ENCODE data around the gene NMBR.
"Not testable (repeated sequence)": the region's sequence is repeated elsewhere in the genome, so short reads cannot be mapped to it uniquely, and the experiment has no call there.

NMBR gene

DNA sequence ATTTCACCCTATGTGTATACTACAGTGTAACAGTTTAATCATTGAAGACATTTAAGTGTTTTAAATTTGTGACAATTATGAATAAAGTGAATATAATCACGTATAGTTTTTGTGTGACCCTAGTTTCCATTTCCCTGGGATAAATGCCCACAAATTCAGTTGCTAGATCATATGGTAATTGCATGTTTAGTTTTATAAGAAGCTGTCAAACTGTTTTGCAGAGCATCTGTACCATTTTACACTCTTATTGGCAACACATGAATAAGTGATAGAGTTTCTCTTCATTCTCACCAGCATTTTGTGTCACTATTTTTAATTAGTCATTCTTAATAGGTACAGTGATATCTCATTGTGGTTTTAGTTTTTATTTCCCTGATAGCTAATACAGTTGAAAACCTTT lies 7.4 kb upstream of the NMBR start:
- DNase-seq (ENCODE audit: low spot score), result no peak

DNA sequence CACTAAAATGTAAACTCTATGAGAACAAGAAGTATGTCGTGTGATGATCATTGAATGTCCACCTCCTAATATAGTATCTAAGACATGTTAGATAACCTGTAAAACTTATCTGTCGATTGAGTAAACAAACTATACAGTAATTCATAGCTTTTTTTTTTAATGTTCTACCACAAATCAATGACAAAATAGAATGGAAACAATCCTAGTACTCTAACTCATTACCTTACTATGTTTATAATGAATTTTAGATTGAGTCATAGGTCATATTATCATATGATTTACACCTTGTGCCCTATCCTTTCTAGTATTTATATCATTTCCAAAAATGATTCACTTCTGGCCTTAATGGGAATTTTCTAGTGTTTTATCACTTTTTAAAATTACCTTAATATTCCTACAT lies 6.3 kb upstream of the NMBR start:
- DNase-seq (ENCODE audit: low spot score), result no peak

DNA sequence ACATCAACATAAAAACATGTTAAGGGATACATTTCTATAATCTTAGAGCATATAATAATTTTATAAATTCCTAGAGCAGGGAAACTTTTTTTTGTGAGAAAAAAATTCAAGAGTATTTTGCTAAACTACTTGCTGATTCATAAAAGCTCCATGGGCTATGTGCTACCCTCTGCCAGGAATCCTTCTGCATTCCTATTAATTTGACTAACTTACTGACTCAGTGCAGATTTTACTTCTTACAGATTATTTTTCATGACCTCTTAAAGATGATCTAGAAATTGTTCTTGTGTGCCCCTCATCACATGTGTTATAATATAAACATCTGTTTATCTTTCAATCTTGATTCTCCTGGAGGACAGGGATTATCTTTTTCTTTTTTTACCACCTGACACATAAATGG lies 5.8 kb upstream of the NMBR start:
- peak; percentile 42 for DNase-seq (ENCODE audit: low spot score)

GRCh38 chr6:142141531-142141930 lies 5.4 kb downstream of the NMBR start:
- DNase-seq (ENCODE audit: low spot score), result not testable (repeated sequence)

DNA sequence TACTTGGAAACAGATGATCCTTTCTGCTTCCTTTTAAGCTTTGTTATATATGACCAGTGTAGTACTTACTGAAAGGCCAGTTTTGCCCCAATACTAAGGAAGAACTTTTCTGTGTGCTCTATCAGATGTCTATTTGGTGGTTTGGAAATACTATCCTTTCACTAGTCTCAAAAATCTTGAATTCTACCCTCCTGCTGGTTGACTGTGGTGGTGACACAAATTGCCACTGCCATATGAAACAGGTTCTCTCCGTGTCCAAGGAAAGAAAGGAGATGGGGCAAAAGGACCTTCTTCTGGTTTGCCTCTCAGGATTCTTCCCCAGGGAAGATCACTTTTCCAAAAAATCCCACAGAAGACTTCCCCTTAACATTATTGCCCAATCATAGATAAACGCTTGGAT lies 8.0 kb downstream of the NMBR start:
- DNase-seq (ENCODE audit: low spot score), result no peak

DNA sequence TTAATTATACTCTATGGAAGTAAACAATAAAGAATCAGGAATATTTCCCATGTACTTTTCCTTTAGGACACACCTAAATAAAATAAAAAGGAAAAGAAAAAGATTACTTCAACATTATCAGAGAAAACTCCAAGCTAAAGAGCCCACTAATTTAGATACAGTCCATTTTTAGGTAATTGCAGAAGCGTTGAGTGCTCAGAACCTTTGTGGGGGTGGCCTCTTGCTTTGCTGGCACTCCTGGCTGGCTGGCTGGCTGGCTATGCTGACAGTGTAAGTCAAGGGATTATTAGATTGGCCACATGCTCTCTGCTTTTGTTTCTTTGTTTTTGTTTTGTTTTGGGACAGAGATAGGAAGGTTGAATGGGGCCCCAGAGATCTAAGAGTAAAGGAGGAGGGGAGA lies 14.3 kb downstream of the NMBR start, which contains the start of gene GJE1:
Gene GJE1, plus strand, starts transcription at position 301 of the 400 bp plus-strand sequence. CDS start 234 bp downstream, outside the sequence.
- no peak for DNase-seq (ENCODE audit: low spot score)

DNA sequence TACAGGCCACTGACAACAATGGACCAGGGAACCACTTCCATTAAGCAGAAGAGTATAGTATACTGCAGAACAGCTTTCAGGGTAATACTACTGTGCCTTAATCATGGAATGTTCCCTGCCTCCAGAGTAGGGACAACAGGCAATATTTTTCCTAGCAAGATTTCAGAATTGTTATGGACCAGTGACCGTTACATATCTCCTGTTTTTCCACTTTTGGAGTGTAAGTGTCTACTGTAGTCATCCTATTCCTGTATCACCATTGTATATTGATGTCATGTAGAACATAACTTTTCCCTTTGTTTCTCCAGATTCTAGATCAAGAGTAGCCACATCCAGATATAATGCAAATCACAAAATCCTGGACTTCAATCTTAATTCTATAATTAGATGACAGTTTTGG lies 16.1 kb downstream of the NMBR start:
- no peak for DNase-seq (ENCODE audit: low spot score)

DNA sequence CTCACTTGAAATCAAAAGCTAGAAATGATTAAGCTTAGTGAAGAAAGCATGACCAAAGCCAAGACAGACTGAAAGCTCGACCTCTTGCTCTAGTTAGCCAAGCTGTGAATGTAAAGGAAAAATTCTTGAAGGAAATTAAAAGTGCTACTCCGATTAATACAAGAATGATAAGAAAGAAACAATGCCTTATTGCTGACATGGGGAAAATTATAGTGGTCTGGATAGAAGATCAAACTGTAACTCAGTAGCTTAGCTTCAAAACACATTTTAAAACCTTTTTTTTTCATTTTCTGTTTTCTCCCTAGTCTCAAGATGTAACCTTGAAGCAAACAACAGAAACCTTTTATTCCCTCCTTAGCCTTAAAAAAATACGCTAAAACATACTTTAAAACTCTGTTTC lies 25.6 kb downstream of the NMBR start:
- DNase-seq (ENCODE audit: low spot score), result no peak

DNA sequence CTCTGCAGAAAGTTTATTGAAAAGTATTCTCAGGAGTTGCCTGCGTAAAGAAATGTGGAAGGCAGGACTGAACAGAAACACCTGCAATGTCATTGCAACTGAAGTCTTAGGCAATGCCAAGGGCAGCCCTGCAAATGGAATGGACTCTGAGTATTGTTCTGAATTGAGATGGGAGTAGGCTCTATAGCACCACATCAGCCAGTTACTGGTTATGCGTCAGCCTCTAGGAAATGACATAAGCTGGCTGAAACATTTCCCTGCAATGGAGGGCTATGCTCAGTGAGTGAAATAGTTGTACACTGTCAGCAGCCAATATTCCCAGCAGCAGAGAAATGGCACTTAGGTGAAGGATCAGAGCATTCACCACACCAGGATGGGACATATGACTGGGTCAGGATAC lies 28.0 kb downstream of the NMBR start:
- DNase-seq (ENCODE audit: low spot score), result no peak

DNA sequence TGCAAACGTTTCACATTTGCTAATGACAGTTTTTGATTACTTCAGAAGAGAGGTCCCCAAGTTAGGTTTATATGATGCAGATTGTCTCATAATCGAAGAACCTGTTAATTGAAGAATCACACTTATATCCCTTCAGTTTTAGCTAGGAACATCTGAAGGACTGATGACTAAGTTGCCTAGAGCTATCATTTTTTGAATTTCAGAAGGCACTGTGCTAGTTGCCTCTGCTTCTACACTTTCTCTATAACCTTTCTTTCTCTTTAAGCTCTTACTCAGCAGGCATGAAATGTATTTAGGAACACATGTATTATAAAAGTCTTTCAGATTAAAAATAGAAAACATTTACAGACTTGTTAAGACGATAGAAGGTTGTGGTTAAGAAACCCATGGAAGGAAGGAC lies 28.6 kb downstream of the NMBR start:
- DNase-seq (ENCODE audit: low spot score), result no peak

DNA sequence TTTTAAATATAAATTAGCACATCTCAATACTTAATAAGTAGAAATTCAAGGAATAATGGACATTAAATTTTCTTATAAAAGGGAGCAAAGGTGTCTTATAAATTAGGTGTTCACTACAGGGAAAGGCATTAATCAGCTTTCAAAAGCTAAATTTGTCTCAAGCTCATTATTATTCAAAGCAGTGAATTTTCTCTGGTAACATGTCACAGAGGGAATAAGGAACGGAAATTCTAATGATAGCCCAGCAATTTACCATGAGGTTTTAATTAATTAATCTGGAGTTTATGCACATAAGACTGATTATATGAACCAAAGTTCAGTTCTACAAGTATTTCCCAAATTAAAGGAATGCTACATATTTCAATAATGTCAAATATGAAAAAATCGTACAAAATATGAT lies 29.6 kb downstream of the NMBR start:
- DNase-seq (ENCODE audit: low spot score), result no peak

- DNase-seq (ENCODE audit: low spot score), result peak; percentile 11
Observed at GRCh38 chr6:142112451-142113061, 34.4 kb downstream of the NMBR start.

DNA sequence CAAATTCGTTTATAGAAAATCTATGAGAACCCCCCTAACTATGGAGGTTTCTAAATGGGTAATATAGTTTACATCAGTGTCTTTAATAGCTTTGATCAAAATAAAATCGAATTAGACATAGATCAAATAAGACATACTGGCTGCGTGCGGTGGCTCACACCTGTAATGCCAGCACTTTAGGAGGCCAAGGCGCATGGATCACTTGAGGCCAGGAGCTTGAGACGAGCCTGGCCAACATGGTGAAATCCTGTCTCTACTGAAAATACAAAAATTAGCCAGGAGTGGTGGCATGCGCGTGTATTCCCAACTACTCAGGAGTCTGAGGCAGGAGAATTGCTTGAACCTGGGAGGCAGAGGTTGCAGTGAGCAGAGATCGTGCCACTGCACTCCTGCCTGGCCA lies 36.1 kb downstream of the NMBR start:
- not testable (repeated sequence) for DNase-seq (ENCODE audit: low spot score)

- not testable (repeated sequence) for DNase-seq (ENCODE audit: low spot score)
Observed at GRCh38 chr6:142104820-142105219, 42.1 kb downstream of the NMBR start.

DNA sequence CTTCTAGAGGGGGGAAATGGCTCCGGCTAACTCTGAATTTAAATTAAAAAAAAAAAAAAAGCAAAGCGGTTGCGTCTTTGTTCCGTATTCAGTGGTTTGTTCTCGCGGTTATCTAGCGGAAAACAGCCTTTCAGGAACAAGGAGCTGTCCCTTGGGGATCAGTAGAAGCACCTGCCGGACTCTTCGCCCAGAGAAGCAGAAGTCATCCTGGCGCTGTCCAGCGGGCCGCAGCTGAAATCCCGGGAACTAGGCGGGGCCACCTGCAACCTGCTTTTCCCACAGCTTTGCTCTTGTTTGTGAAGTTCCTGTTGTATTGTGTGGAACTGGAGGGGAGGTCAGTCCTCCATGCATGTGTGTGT lies 58.1 kb downstream of the NMBR start:
- peak; percentile 7 for DNase-seq (ENCODE audit: low spot score)

GRCh38 chr6:142087950-142088857 lies 58.7 kb downstream of the NMBR start:
- no peak for DNase-seq (ENCODE audit: low spot score)

- no peak for DNase-seq (ENCODE audit: low spot score)
Observed at GRCh38 chr6:142079130-142079529, 67.8 kb downstream of the NMBR start.

GRCh38 chr6:142075516-142076101 lies 71.3 kb downstream of the NMBR start:
- no peak for DNase-seq (ENCODE audit: low spot score)

GRCh38 chr6:142074516-142074915 lies 72.4 kb downstream of the NMBR start:
- DNase-seq (ENCODE audit: low spot score), result no peak

DNA sequence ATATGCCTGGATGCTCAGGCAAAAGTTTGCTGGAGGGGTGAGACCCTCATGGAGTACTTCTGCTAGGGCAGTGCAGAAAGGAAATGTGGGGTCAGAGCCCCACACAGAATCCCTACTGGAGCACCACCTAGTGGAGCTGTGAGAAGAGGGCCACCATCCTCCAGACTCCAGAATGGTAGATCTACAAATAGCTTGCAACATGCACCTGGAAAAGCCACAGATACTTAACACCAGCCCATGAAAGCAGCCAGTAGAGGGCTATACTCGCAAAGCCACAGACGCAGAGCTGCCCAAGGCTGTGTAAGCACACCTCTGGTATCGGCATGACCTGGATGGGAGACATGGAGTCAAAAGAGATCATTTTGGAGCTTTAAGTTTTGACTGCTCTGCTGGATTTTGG lies 74.9 kb downstream of the NMBR start:
- no peak for DNase-seq (ENCODE audit: low spot score)

DNA sequence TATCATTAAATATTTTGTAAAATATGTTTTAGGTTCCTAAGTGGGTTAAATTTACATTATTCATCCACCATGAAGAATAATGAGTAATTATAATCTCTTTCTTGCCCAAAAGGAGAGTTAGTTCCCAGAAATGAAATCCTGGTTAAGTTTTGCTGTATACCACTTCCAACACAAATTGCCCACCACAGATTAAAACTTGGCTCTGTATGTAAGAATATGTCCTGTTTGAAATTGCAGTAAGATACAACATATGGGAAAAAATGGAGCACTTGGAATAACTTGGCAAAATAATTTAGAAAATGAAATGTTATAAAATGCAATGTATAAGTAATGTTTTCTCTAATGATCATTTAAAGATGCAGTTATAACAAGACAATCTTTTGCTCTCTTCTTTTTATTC lies 78.5 kb downstream of the NMBR start:
- DNase-seq (ENCODE audit: low spot score), result no peak

GRCh38 chr6:142062861-142063260 lies 84.1 kb downstream of the NMBR start:
- not testable (repeated sequence) for DNase-seq (ENCODE audit: low spot score)
